AG08396 (cell line): ENCODE results near the gene SNRNP200.

Experiments used
- DNase-seq: peaks from one replicate; pipeline ENCODE4 v3.0.0; 2012; ENCODE audit warnings: low spot score, mixed read lengths

Gene SNRNP200

GRCh38 chr2:96251721-96252292, 53.5 kb downstream of the SNRNP200 start:
- DNase-seq: peak; percentile 91

- DNase-seq: no peak
Measured at GRCh38 chr2:96250188-96250587, 55.2 kb downstream of the SNRNP200 start.

GRCh38 chr2:96249654-96250053, 55.7 kb downstream of the SNRNP200 start:
- DNase-seq: peak; percentile 34

GRCh38 chr2:96248624-96249023, 56.7 kb downstream of the SNRNP200 start:
- DNase-seq: no peak

GRCh38 chr2:96247896-96248295, 57.5 kb downstream of the SNRNP200 start:
- no peak for DNase-seq

GRCh38 chr2:96247009-96247408, 58.3 kb downstream of the SNRNP200 start:
- no peak for DNase-seq

- DNase-seq: no peak
Measured at GRCh38 chr2:96245609-96246390, 59.5 kb downstream of the SNRNP200 start.

GRCh38 chr2:96243843-96244242, 61.5 kb downstream of the SNRNP200 start:
- no peak for DNase-seq

- peak; percentile 61 for DNase-seq
Measured at GRCh38 chr2:96241900-96242611, 63.3 kb downstream of the SNRNP200 start.

GRCh38 chr2:96241227-96241626, 64.1 kb downstream of the SNRNP200 start:
- DNase-seq: no peak

GRCh38 chr2:96240341-96241038, 64.9 kb downstream of the SNRNP200 start:
- DNase-seq: no peak

- DNase-seq: no peak
Measured at GRCh38 chr2:96239745-96240264, 65.5 kb downstream of the SNRNP200 start.

GRCh38 chr2:96239091-96239490, 66.3 kb downstream of the SNRNP200 start:
- no peak for DNase-seq

- no peak for DNase-seq
Measured at GRCh38 chr2:96238266-96238665, 67.1 kb downstream of the SNRNP200 start.

GRCh38 chr2:96236882-96237281, 68.5 kb downstream of the SNRNP200 start:
- no peak for DNase-seq

GRCh38 chr2:96233880-96234316, 71.4 kb downstream of the SNRNP200 start:
- DNase-seq: no peak

GRCh38 chr2:96233436-96233835, 71.9 kb downstream of the SNRNP200 start:
- DNase-seq: no peak

GRCh38 chr2:96231316-96231715, 74.0 kb downstream of the SNRNP200 start:
- DNase-seq: no peak

- DNase-seq: no peak
Measured at GRCh38 chr2:96225016-96225533, 80.3 kb downstream of the SNRNP200 start.
